Motor neuron (in vitro differentiated cells): ENCODE results near the gene MZF1. TPM values are rescaled to one million over a fixed set of nuclear protein-coding genes. Genes with fewer than 3 reads are reported as not detected.
"Not testable (repeated sequence)": the region's sequence is repeated elsewhere in the genome, so short reads cannot be mapped to it uniquely, and the experiment has no call there.

Experiments
- ATAC-seq, 8 experiments: fragments of 200-7000 bp; cut with Tn5 transposase; replicated peaks in 6 of 8; 2 replicates each; pipeline ENCODE4 v1.8.0; 2021; ENCODE audit warnings: mild to moderate bottlenecking in 8 of 8, moderate library complexity in 8 of 8
- H3K27ac ChIP-seq, 2 donors: fragments of 250-450 bp; sonication (Bioruptor Pico); 2 replicates each; pipeline ENCODE4 v1.9.0; 2021; ENCODE audit warnings: antibody characterized with exemption in 2 of 2, mild to moderate bottlenecking in 2 of 2, moderate library complexity in 1 of 2
- H3K4me1 ChIP-seq, 2 donors: fragments of 250-450 bp; sonication (Bioruptor Pico); replicated peaks in 1 of 2; 2 replicates each; pipeline ENCODE4 v1.6.1; 2021; ENCODE audit warnings: antibody characterized with exemption in 2 of 2, mild to moderate bottlenecking in 2 of 2, moderate library complexity in 1 of 2
- H3K4me3 ChIP-seq, 5 donors: fragments of 250-450 bp; sonication (Bioruptor Pico); 2 replicates each; pipeline ENCODE4 v1.9.0; 2021; ENCODE audit warnings: antibody characterized with exemption in 5 of 5, mild to moderate bottlenecking in 5 of 5, moderate library complexity in 4 of 5
- WGBS, 10 experiments: fragments of 450-650 bp; shearing (Covaris generic); methylation state at CpG; one replicate each; pipeline ENCODE4 v1.0.0; 2022; 5-methylcytosine and 5-hydroxymethylcytosine counted together
- in situ Hi-C, 9 experiments: fragments of 400-800 bp; cut with MboI; loops; one replicate each; pipeline ENCODE4 v1.15.0; 2021; ENCODE audit warnings: low sequenced_read_pairs in 9 of 9, low pct_unique_long_range_greater_than_20kb in 2 of 9; ENCODE audit not compliant: unreplicated experiment in 9 of 9
- total RNA-seq, 8 experiments: library from RNA; unstranded; fragments of 300-600 nt; gene quantifications; 2 replicates each; pipeline versions ENCODE4 v1.2.3 to v1.2.4, GENCODE V29; 2022

Gene MZF1
- total RNA-seq: 10 to 100 TPM; 14.6 to 49.3 (median 17.0) TPM

DNA sequence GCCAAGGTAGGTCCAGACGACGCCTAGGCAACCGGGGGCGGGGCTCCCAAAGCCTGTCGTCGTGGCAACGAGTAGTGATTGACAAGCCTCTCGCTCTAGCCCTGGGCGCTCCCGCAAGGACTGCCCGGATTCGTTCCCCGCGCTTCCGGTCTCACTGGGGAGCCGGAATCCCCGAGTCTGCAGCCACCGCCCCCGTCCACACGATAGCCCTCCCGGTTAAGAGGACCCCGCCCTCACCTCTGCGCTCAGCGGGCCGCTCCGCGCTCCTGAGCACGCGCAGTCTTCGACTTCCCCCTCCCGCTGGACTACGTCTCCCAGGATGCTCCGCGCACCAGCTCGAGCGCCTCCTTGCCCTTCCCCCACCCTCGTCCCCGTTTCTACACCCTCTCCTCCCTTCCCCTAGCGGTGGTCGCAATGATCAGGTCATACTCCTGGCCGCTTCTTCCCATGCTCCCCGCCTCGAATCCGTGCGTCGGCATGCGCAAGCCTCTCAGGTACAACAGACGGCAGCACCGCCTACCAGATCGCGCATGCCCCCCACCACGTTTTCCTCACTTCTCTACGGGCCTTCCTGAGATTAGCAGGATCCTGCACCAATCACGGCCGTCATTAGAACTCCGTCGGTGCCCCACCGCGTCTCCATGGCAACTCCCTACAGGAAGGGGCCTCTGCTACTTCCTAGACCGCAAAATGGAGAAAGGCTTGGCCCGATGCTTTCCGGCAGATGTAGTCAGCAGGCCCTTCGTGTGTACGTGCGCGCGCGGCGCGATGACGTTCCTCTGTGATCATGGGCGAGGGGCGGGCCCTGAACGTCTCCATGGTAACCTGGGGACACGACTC is at the start of gene MZF1:
Gene MZF1 (minus strand): TSS at position 518 of the 840 bp plus-strand sequence. CDS start 1,946 bp downstream, outside the sequence.
- Histone ChIP-seq H3K4me3 (peak within 1 kb of the TSS; percentile 49 to 86 (median 71)), H3K4me1 (peaks cover 12 to 14% of the 10 kb centered on the region in 2 donors), H3K27ac (peak within 1 kb of the TSS; percentile 98 to 99)
- 0 to 4% (median 0%) methylated on average over 2 to 8 of the region's 75 CpGs; no CpG with 5 or more reads in 6 of the 10 experiments for WGBS, 10 experiments
- in situ Hi-C loops: no loop called here
- ATAC-seq: peak; percentile 52 to 76 (median 70)

DNA sequence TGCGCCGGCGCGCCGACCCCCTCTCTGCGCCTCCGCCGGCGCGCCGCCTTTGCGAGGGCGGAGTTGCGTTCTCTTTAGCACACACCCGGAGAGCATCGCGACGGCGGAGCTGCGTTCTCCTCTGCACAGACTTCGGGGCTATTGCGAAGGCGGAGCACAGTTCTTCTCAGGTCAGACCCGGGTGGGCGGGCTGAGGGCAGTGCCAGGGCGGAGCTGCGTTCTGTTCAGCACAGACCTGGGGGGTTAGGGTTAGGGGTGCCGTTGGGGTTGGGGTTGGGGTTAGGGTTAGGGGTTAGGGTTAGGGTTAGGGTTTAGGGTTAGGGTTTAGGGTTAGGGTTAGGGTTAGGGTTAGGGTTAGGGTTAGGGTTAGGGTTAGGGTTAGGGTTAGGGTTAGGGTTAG is 34.1 kb upstream of the MZF1 start:
- H3K4me3 ChIP-seq, H3K27ac ChIP-seq, in situ Hi-C loops, H3K4me1 ChIP-seq, ATAC-seq: not testable (repeated sequence)
- no CpG with 5 or more reads among the region's 28 CpGs for WGBS, 10 experiments

DNA sequence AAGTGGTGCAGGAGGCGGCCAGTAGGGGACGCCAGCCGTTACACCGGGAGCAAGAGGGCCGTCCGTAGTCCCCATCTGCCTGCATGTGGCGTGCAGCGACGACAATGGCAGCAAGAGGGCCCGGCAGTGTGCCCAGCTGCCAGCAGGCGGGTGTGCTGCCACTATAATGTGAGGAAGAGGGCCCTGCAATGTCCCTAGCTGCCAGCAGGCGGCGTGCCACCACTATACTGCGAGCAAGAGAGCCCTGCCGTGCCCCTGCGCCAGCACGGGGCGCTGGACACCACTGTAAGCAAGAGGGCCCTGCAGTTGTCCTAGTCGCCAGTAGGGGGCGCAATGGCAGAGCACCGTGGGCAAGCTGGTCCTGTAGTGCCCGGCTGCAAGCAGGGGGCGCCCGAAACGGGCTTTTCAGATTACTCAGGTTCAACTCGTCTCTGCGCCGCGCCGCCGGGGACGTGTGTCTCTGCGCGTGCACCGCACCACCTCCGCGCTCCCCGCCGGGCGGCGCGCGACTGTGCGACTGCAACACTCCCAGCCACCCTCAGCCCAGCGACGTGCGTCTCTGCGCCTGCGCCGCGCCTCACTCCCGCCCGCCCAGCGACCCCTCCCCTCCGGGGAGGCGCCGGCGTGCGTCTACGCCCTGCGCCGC is 33.2 kb upstream of the MZF1 start:
- in situ Hi-C loops, H3K27ac ChIP-seq, H3K4me1 ChIP-seq, ATAC-seq, H3K4me3 ChIP-seq: not testable (repeated sequence)
- 96 to 100% methylated on average over 5 to 11 of the region's 62 CpGs; no CpG with 5 or more reads in 8 of the 10 experiments for WGBS, 10 experiments

DNA sequence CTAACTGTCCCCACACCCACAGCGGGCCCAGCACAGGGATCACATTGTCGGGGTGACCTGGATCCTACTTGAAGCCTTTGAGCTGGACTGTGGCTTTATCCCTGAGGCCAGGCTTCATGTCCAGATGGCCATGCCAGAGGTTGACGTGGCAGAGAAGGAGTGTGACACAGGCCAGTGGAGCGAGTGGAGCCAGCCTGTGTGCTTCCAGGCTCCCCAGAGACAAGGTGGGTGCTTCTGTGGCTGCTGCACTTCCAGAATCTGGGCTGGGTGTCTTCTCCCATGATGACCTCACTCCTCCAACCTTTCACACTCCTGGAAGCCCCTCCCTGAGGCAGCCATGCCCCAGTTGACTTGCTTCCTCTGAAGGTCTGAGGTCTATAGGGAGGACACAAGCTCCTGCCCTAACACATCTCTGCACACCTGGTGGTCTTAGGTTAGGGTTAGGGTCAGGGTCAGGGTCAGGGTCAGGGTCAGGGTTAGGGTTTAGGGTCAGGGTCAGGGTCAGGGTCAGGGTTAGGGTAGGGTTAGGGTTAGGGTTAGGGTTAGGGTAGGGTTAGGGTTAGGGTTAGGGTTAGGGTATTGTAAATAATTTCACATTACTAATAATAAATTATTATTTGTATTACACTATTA is 13.1 kb upstream of the MZF1 start:
- Histone ChIP-seq H3K4me3 (no peak overlapping the region), H3K27ac (no peak overlapping the region), H3K4me1 (no peaks in the 10 kb centered on the region)
- in situ Hi-C loops: no loop called here
- 80 to 100% (median 100%) methylated on average over 1 to 2 of the region's 4 CpGs; no CpG with 5 or more reads in 5 of the 10 experiments for WGBS, 10 experiments
- peak in 7 of 8 experiments; percentile 14 to 60 (median 25) for ATAC-seq

DNA sequence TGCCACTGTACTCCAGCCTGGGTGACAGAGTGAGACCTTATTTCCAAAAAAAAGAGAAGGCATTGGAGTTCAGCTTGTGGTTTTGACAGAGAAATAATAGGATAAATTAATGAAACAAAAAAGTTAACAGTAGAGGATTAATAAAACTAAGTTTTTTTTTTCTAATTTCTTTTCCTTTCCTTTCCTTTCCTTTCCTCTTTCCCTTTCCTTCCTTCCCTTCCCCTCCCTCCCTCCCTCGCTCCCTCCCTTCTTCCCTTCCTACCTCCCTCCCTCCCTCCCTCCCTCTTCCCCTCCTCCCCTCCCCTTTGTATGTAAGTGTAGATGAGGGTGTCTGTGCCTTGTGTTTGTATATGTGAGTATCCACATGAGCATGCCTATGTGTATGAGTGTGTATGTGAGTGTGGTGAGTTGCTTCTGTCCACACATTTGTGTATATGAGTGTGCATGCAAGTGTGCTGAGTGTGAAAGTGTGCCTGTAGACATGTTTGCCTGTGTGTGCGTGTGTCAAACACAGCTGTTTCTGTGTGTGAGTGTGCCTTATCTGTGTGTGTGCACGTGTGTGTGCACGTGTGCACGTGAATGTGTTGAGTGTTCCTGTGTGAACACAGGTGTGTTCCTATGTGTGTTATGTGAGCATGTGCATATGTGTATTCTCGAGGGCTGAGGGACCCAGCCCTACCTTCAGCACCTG is 12.5 kb upstream of the MZF1 start:
- in situ Hi-C loops: no loop called here
- no peak for ATAC-seq
- H3K4me1 ChIP-seq: peaks cover 0 to 4% of the 10 kb centered on the region in 2 donors
- 88 to 100% (median 100%) methylated on average over 2 to 3 of the region's 6 CpGs; no CpG with 5 or more reads in 7 of the 10 experiments for WGBS, 10 experiments
- no peak overlapping the region for H3K27ac ChIP-seq
- no peak overlapping the region for H3K4me3 ChIP-seq

DNA sequence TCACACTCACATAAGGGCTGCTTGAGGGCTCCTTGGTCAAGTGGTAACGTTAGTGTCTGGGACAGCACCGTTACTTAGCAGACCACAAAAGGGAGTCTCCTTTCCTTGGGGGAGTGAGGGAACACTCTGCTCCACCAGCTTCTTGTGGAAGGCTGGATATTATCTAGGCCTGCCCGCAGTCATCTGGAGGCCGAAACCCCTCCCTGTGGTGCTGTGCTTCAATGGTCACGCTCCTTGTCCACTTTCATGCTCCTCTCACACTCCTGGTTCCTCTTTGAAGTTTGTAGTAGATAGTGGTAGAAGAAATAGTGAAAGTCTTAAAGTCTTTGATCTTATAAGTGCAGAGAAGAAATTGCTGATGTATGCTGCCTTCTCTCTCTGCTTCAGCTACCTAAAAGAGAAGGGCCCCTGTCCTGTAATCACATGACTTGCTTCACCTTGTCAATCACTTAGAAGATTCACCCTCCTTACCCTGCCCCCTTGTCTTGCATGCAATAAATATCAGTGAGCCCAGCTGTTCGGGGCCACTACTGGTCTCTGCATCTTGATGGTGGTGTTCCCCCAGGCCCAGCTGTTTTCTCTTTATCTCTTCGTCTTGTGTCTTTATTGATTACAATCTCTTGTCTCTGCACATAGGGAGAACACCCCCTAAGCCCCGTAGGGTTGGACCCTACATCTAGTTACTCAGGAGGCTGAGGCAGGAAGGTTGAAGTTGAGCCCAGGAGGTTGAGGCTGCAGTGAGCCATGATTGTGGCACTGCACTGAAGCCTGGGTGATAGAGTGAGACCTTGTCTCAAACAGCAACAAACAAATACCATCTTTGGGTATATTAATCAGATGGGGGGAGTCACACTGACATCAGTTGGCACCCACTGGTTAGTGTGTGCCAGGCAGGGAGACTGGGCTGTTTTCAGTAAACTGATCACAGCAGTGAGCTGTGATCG is 11.6 kb upstream of the MZF1 start:
- ATAC-seq: no peak
- WGBS, 10 experiments: 22 to 100% (median 82%) methylated on average over 1 to 5 of the region's 9 CpGs; no CpG with 5 or more reads in 2 of the 10 experiments
- Histone ChIP-seq H3K4me1 (peaks cover 0 to 4% of the 10 kb centered on the region in 2 donors), H3K4me3 (no peak overlapping the region), H3K27ac (no peak overlapping the region)
- in situ Hi-C loops: no loop called here

DNA sequence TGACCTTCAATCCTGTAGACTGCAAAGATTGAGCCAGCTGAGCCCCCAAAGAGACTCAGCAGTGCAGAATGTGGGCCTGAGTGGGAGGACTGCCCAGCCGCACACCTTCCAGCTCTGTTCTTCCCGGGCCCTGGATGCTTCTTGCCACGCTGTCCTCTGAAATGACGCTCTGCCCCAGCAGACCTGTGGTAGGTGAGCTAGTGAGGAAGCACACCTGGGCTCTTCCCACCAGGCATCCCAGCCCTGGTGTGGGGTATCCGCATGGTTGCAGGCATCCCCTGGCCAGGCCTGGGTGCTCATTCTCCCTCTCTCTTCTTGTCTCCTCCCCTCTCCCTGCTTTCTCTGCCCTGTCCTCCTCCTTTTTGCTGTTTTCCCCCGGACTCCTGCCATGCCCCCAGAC is 9.8 kb upstream of the MZF1 start:
- H3K27ac ChIP-seq: no peak overlapping the region
- in situ Hi-C loops: no loop called here
- no peak for ATAC-seq
- peaks cover 0 to 4% of the 10 kb centered on the region in 2 donors for H3K4me1 ChIP-seq
- WGBS, 10 experiments: 58 to 100% (median 100%) methylated on average over 1 to 3 of the region's 6 CpGs; no CpG with 5 or more reads in 3 of the 10 experiments
- no peak overlapping the region for H3K4me3 ChIP-seq

DNA sequence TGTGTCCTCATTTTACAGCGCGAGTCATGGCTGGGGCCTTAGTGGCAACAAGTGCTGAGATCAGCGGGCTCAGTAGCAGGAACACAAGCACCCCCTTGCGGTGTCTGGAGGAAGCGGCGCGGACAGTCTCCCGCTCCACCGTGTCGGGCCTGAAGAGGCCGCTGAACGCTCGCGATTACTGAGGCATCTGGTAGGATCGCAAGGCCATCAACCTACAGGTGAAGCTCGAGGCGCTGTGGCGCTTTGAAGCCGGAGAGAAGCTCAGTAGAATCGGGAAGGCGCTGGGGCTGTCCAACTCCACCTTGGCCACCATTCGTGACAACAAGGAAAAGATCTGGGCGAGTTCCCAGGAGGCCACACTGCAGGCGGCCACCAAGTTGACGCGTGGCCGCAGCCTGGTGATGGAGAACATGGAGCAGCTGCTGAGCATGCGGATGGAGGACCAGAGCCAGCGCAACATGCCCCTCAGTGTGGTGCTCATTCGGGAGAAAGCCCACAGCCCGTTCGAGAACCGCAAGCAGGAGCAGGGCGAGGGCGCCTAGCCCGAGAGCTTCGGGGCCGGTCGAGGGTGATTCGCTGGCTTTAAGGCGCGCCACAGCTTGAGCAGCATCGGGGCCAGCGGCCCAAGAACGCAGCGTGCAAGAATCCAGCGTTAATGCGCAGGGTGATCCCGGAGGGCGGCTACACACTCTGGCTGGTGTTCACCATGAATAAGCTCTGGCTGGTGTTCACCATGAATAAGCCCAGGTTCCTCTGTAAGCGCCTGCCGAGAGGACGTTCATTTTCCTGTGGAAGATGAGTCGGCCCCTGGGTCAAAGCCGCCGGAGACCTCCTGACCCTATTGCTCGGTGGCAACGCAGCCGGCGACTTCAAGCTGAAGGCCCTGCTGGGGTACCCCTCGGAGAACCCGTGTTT is 8.3 kb upstream of the MZF1 start:
- in situ Hi-C loops: no loop called here
- Histone ChIP-seq H3K4me3 (peak overlapping the region in 1 of 5 donors; percentile 8), H3K4me1 (peaks cover 0 to 4% of the 10 kb centered on the region in 2 donors), H3K27ac (peak overlapping the region in 1 of 2 donors; percentile 15)
- WGBS, 10 experiments: 36 to 94% (median 77%) methylated on average over 5 to 27 of the region's 62 CpGs; no CpG with 5 or more reads in 1 of the 10 experiments
- peak; percentile 84 to 94 (median 92) for ATAC-seq

DNA sequence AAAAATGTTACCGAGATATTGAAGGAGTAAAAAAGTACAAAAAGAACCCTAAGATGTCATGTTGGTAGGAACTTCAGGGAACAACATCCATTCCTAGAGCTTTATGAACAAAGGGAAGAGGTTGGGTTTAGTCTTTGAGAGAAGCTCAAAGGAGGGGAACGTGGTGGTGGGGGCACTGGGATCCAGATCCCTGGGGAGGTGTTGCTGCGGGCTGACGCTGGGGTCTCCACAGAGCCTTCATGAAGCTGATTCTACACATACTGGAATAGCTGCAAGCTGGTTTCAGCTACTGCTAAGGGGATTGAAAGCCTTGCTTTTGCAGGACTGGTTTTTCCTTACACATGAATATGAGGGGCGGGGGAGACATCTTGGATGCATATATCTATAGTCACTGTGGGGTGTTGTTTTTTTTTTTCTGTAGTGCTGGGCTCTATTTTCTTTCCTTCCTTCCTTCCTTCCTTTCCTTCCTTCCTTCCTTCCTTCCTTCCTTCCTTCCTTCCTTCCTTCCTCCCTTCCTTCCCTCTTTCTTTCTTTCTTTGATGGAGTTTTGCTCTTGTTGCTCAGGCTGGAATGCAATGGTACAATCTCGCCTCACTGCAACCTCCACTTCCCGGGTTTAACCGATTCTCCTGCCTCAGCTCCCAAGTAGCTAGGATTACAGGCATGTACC is 6.5 kb upstream of the MZF1 start:
- ATAC-seq: no peak
- H3K4me1 ChIP-seq: peaks cover 2 to 5% of the 10 kb centered on the region in 2 donors
- no peak overlapping the region for H3K27ac ChIP-seq
- no peak overlapping the region for H3K4me3 ChIP-seq
- in situ Hi-C loops: no loop called here
- 56 to 100% (median 93%) methylated on average over 1 to 3 of the region's 8 CpGs; no CpG with 5 or more reads in 3 of the 10 experiments for WGBS, 10 experiments

DNA sequence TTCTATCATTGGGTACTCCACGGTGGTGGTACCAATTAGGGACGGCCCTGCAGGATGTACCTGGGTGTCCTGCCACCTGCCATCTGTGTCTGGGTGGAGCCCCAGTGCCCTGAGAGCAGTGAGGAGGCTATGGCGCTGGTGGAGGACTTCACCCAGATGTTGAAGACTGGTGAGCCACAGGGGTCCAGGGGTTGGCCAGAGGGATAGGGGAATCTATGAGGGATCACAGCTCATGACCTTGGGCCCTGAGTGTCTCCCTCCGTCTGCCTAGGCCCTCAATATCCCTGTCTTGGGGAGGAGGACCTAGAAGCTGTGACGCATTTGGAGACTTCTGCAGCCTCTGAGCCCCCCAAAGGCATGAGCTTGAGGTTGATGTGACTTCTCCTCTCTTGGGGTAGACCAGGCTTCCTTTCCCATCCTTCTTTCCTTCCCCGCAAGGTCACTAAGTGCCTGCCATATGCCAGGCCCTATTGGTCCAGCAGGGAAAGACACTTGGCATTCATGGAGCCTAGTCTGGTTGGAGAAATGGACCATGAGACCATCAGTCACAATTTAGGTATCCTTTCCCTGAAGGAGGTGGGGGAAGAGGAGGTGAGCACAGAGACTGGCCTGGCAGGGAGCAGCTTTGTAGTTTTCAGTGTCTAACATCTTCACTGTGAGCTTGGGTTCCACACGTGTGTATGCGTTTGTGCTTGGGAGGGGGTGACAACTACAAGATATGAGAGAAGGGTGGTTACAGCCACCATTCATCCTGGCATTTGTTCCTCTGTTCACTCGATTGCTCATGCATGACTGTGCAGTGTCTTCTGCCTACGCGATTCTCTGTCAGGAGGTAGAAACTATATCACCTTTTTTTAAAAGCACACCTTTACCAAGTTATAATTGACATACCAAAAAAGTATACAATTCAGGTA is 5.1 kb upstream of the MZF1 start:
- ATAC-seq: no peak
- in situ Hi-C loops: no loop called here
- Histone ChIP-seq H3K4me3 (no peak overlapping the region), H3K27ac (no peak overlapping the region), H3K4me1 (peaks cover 8 to 9% of the 10 kb centered on the region in 2 donors)
- 66 to 100% (median 93%) methylated on average over 1 to 5 of the region's 11 CpGs; no CpG with 5 or more reads in 1 of the 10 experiments for WGBS, 10 experiments
